AG04449 (cell line): ENCODE measurements around the gene MARVELD1.

Experiments used
- CTCF ChIA-PET: fragments of 350-600 bp; formaldehyde crosslinking; extraction: SDS; loops from one replicate; lab custom pipeline; 2021; ENCODE audit warnings: antibody characterized with exemption; lab: Yijun Ruan, JAX
- POLR2A ChIA-PET: fragments of 400-600, 350-600 bp; formaldehyde crosslinking; extraction: SDS; loops from one replicate; lab custom pipeline; 2020; ENCODE audit warnings: antibody characterized with exemption, inconsistent platforms; lab: Yijun Ruan, JAX
- DNase-seq: peaks from one replicate; pipeline ENCODE4 v3.0.0-alpha.2; 2010; ENCODE audit warnings: low read depth, low spot score
- H3K4me3 ChIP-seq: 2 replicates; pipeline ENCODE4 v1.5.1; 2011; ENCODE audit warnings: low read depth, mild to moderate bottlenecking, control low read depth, low read length
- CTCF ChIP-seq: IDR thresholded peaks from one replicate; pipeline ENCODE4 v1.5.1; 2011; ENCODE audit warnings: mild to moderate bottlenecking, moderate library complexity, low read length, control low read depth, inconsistent platforms; ENCODE audit not compliant: insufficient read depth; ENCODE audit errors: missing control alignments

The MARVELD1 gene

GRCh38 chr10:97708167-97708566 lies 5.4 kb upstream of the MARVELD1 start:
- TF ChIP-seq CTCF: no peak
- H3K4me3 ChIP-seq: no peak overlapping the region
- DNase-seq: no peak
- POLR2A ChIA-PET: interaction anchor here (0.5 to 1.4 kb wide), 2 partner anchors 16 to 19 kb away, joined by 3 read pairs; no protein-coding TSS in a partner anchor
- CTCF ChIA-PET: interaction anchor here (2.1 to 21.1 kb wide), 6 partner anchors 10 to 30 kb away, joined by 27 to 664 read pairs (median 80); partner anchors contain the start of genes AVPI1 and ZFYVE27

GRCh38 chr10:97708976-97709946 lies 4.3 kb upstream of the MARVELD1 start:
- CTCF ChIA-PET: interaction anchor here (0.6 to 21.1 kb wide), 19 partner anchors 6 to 67 kb away, joined by 3 to 664 read pairs (median 6); partner anchors contain the start of genes AVPI1 and ZFYVE27
- POLR2A ChIA-PET: interaction anchor here (0.7 to 1.4 kb wide), 7 partner anchors 12 to 68 kb away, joined by 3 to 8 read pairs (median 4); partner anchors contain the start of genes AVPI1 and PI4K2A
- DNase-seq: peak; percentile 73
- TF ChIP-seq CTCF: peak; percentile 76
- no peak overlapping the region for H3K4me3 ChIP-seq

- H3K4me3 ChIP-seq: no peak overlapping the region
- TF ChIP-seq CTCF: no peak
- DNase-seq: no peak
- POLR2A ChIA-PET: interaction anchor here (3.6 kb wide), 1 partner anchor 24 kb away, joined by 46 read pairs; the partner anchor contains the start of gene AVPI1
- CTCF ChIA-PET: interaction anchor here (1.2 to 21.1 kb wide), 6 partner anchors 8 to 34 kb away, joined by 6 to 664 read pairs (median 132); partner anchors contain the start of genes AVPI1 and ZFYVE27
Measured at GRCh38 chr10:97711640-97712572, 1.6 kb upstream of the MARVELD1 start.

- H3K4me3 ChIP-seq: peak overlapping the region; percentile 69
- peak; percentile 33 for TF ChIP-seq CTCF
- DNase-seq: no peak
- ChIA-PET CTCF (interaction anchor here (0.7 to 21.1 kb wide), 7 partner anchors 10 to 141 kb away, joined by 3 to 664 read pairs (median 117); partner anchors contain the start of genes ANKRD2, AVPI1 and ZFYVE27), POLR2A (interaction anchor here (0.7 to 3.6 kb wide), 4 partner anchors 10 to 26 kb away, joined by 3 to 46 read pairs (median 23); partner anchors contain the start of genes AVPI1 and ZFYVE27)
Measured at GRCh38 chr10:97713826-97714400, 383 bp downstream of the MARVELD1 start.
